Suppressor macrophage treated with lipopolysaccharide for 4 hours (primary cell): ENCODE data around the gene FRRS1.
"Not testable (repeated sequence)": the region's sequence is repeated elsewhere in the genome, so short reads cannot be mapped to it uniquely, and the experiment has no call there.

Experiments
- DNase-seq: peaks from one replicate; pipeline ENCODE4 v3.0.0-alpha.2; 2020

Gene FRRS1, protein sequence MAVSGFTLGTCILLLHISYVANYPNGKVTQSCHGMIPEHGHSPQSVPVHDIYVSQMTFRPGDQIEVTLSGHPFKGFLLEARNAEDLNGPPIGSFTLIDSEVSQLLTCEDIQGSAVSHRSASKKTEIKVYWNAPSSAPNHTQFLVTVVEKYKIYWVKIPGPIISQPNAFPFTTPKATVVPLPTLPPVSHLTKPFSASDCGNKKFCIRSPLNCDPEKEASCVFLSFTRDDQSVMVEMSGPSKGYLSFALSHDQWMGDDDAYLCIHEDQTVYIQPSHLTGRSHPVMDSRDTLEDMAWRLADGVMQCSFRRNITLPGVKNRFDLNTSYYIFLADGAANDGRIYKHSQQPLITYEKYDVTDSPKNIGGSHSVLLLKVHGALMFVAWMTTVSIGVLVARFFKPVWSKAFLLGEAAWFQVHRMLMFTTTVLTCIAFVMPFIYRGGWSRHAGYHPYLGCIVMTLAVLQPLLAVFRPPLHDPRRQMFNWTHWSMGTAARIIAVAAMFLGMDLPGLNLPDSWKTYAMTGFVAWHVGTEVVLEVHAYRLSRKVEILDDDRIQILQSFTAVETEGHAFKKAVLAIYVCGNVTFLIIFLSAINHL

DNA sequence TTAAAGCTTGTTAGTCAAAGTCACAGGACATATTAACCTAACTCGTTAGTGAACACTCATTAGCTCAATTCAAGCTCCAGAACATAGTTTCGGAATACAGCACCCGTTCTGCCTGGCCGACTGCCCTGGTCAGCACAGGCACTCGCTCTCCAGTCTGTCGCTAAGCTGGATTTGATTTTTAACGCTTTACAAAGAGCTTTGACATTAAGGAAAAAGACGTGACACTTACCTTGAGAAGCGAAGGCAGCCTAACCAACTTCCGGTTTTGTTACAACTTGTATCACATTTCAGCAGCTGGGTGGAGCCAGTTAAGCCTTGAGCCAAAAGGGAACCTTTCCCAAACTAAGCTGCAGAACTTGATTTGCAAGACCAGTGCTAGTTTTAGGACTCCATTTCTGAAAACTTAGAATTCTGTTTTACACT lies at the start of gene FRRS1:
Gene FRRS1, minus strand, starts transcription at position 258 of the 423 bp plus-strand sequence. CDS start 17,867 bp downstream, outside the sequence.
- peak; percentile 86 for DNase-seq

GRCh38 chr1:99814373-99814900 lies 48.0 kb upstream of the FRRS1 start:
- no peak for DNase-seq

GRCh38 chr1:99811747-99812146 lies 45.3 kb upstream of the FRRS1 start:
- no peak for DNase-seq

- DNase-seq, result no peak
These were observed 44.6 kb upstream of the FRRS1 start for GRCh38 chr1:99811075-99811474.

DNA sequence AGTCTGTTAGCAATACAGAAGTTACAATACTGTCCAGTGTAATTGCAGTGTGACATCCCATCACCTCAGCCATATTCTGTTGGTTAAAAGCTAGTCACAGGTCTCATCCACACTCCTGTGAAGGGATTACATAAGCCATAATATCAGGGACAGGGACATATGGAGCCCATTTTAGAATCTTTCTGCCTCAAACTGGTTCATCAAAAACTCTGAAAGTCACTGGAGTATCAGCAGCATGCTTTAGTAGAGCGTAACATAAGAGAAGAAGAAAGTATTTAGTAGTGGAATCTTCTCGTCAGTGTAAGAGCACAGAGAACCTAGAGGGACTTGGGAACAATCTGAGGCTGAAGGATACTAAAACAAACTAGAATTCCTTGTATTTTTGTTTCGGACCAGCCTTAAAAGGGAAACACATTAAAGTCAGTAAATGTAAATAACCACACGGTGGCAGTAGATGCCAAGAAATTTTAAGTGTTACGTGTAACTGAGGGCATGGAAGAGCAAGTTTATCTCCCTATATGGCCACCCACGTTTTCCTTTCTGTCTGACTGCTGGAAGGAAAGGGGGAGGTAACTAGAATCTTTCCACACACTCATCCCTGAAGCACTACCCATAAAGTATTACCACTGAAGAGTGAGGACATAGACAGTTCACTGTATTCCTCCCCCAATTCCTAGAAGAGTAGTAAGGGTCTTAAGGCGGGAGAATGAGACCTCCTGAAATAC lies 42.1 kb upstream of the FRRS1 start:
- DNase-seq, result peak; percentile 88

DNA sequence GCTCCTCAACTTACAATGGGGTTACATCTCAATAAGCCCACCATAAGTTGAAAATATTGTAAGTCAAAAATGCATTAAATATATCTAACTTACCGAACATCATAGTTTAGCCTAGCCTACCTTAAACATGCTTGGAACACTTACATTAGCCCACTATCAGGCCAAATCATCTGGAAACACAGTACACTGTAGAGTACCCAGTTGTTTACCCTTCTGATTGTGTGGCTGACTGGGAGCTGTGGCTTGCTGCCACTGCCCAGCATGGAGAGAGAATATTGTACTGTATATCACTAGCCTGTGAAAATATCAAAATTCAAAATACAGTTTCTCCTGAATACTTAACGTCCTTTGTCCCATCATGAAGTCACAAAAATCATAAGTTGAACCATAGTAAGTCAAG lies 40.4 kb upstream of the FRRS1 start:
- DNase-seq, result no peak

DNA sequence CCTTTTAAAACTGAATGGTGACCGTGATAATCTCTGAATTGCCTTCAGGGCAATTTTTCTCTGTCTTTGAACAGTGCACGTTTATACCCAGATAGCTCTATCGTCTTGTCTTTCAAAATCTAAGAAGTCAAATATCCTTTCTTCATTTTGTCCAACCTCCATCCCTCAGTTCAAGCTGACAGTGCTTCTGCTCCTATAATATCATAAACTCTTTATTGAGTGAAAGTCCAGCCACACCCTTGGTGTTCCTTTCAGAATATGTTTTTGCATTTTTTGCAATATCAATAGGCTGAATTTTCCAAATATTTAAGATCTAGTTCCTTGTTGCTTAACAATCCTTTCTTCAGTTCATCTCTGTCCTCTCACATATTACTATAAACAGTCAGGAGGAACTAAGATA lies 35.1 kb upstream of the FRRS1 start:
- DNase-seq, result no peak

GRCh38 chr1:99793861-99794260 lies 27.4 kb upstream of the FRRS1 start:
- DNase-seq, result not testable (repeated sequence)

DNA sequence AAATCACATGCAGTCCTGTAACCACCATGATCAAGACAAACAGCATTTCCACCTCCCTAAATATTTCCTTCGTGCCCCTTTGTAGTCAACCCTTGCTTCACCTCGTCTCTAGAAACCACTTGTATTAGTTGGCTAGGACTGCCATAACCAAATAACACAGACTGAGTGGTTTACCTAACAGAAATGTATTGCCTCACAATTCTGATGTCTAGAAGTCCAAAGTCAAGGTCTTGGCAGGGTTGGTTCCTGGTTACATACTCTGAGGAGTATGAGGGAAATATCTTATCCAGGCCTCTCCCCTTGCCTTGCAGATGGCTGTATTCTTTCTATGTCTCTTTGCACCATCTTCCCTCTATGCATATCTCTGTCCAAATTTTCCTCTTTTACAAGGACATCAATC lies 23.3 kb upstream of the FRRS1 start:
- no peak for DNase-seq

DNA sequence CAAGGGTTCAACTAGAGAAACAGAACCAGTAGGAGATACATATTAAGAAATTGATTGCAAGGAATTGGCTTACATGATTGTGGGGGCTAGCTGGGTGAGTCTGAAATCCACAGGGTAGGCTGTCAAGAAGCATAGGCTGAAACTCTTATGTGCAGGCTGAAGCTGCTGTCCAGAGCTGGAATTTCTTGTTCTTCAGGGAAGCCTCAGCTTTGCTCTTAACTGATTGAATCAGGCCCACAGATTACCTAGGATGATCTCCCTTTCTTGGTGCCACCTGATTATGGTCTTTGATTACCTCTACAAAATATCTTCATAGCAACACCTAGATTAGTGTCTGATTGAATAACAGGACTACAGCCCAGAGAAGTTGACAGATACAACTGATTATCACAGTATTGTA lies 22.5 kb upstream of the FRRS1 start:
- no peak for DNase-seq

DNA sequence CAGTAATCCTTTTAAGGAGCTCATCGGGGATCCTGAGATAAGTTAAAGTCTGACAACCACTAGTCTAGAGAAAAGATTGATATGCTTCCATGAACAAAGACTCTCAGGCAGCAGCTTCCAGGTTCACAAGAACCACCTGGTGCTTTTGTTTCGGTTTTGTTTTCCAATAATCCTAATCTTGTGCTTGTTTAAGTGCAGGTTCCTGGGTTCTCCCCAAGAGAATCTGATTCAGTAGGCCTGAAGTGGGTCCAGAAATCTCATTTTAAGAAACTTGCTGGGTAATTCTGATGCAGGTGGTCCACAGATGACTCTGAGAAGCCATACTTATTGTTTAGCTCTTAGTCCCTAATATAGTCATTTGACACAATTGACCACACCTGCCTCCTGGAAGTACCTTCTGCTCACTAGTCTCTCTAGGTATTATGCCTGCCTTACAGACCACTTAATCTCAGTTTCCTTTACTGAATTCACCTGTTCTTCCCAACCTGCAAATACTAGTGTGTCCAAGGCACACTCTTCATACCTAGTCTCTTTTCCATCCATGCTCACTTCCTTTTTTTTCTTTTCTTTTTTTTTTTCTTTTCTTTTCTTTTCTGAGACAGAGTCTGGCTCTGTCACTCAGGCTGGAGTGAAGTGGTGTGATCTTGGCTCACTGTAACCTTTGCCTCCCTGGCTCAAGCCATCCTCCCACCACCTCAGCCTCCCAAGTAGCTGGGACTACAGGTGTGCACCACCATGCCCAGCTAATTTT lies 20.5 kb upstream of the FRRS1 start:
- no peak for DNase-seq

- no peak for DNase-seq
These were observed 18.4 kb upstream of the FRRS1 start for GRCh38 chr1:99784809-99785255.

- DNase-seq, result no peak
These were observed 17.7 kb upstream of the FRRS1 start for GRCh38 chr1:99784143-99784542.

DNA sequence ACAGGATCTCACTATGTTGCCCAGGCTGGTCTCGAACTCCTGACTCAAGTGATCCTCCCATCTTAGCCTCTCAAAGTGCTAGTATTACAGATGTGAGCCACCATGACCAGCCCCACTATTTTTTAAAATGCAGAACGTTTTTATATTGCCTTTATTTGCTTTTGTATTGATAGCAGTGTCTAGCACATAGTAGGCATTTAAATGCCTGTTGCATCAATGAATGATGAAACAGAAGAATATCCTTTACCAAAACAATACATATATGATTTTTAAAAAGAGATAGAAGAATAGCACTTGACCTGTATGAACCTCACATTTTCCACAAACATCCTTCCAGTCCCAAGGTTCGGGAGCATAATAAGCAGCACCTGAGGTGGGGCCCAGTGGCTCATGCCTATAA lies 16.5 kb upstream of the FRRS1 start:
- no peak for DNase-seq

DNA sequence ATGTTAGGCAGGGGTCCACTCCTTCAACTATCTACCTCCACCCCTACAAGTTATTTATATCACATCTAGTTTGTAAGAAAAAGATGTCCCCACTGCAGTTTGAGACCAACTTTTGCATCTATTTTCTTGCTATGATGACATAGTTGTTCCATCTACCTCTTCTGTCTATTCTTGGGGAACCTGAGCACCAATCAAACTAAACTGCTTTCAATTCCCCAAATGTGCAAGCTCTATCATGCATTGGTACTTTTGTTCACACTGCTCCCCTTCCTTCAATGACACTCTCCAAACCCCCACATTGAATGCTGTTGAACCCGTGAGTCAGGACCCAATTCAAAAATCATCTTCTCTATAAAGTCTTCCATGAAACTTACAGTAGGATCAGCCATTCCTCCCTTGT lies 16.0 kb upstream of the FRRS1 start:
- DNase-seq, result no peak

DNA sequence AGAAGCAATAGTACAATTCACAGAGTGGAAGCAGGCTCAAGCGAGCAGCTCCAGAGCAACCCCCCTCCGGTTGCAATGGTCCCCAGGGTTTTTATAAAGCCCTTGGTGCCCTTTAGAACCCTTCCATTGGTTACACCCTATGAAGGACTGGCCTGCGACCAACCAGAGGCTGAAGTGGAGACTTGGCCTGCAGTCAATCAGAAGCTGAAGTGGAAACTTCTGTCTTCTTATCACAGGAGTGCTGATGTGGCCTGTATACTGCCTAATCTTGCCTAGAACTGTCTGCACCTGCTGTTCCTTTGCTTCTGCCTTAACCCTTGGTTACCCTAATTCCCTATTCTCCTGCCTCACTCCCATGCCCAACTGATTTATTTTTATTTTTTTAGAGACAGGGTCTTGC lies 15.4 kb upstream of the FRRS1 start:
- DNase-seq, result no peak

DNA sequence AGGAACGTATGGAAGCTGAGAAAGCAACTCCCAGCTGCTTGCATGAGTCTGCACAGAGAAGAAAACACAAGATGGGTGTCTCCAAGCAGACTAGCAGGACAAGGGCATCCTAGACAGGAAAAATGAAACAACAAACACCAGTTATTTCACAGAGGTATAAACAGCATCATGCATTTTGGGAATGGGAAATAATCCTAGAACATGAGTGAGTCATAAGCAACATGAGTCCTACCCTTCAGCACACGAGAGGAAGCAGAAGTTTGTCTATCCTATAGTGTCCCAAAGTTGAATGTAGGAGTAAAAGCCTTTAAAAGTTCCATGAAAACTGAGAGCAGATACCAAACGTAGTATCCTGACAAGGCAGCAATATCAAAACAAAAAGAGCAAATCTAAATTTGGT lies 11.3 kb upstream of the FRRS1 start:
- no peak for DNase-seq

DNA sequence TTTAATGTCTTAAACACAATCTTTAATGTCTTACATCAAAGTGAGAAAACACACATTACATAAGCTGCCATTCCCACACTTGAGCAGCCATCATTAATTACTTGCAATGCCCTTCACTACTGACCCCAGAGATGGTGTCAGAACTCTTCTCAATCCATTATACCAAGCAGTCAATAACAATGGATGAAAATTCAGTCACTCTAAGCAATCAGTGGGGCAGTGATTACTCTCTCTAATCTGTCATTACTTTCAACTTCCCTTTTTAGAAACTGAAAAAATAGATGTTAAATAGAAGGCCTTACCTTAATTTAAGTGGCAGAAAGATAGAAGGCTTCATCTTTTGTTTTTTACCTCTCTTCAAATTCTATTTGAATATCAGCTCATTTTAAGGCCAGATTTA lies 9.7 kb upstream of the FRRS1 start:
- no peak for DNase-seq

DNA sequence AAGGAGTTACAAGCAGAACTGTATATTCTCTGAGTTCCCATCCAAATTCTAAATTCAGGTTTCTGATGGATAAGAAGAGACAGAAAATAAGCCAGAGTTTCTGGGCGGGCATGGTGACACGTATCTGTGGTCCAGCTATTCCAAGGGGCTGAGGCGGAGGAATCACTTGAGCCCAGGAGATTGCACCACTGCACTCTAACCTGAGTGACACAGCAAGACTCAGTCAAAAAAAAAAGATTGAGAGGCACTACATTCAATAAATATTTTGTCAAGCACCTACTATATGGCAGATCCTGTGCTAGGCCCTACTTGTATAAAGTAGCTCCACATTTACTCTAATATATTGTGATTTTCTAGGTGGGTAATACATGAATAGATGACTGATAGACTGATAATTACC lies 6.4 kb upstream of the FRRS1 start:
- DNase-seq, result no peak

DNA sequence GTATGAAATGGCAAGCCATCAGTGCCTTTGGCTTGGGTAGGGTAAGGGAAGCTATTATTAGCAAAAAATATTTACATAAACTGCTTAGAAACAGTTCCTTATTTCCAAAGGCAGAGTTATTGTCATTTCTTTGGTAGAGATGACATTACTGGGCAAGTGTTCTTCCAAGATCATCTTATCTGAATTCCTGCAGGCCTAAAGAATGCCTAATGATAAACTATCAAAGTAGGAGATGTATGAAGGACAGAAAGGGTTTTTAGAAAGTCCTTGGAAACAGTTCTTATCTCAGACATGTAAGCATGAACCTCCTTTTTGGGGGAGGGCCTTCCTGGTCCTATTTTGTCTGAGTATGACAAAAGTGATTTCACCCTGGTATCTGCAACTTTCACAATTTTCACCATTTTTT lies 5.1 kb upstream of the FRRS1 start:
- no peak for DNase-seq

GRCh38 chr1:99768524-99769245 lies 2.2 kb upstream of the FRRS1 start:
- no peak for DNase-seq

DNA sequence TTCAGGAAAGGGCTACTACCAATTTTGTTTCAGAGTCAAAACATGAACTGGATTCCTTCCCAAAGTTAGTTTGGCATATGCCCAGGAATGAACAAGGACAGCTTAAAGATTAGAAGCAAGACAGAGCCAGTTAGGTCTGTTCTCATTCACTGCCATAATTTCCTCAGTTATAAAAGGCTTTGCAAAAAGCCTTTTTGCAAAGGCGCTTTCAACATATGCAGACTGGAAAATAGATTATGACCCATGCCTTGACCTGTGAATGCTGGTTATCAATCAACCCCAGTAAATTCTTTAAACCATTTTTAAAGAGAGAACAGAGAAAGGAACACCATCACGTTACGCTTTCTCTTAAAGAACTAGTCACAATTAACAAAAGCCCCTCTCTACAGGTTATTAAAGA lies 1.7 kb upstream of the FRRS1 start:
- DNase-seq, result no peak
